ENCODE results near the gene RNF149. TPM values are rescaled to one million over a fixed set of nuclear protein-coding genes. Genes with fewer than 3 reads are reported as not detected.
A peak's percentile ranks its signal among the peaks of the same experiment; 100 is the strongest.

Gene RNF149
- total and polyA plus RNA-seq, 9 of the 15 experiments (the other 6 are each of a cell fraction or from before 2014, with no cell fraction given) = 9.0 to 31.5 (median 22.8) TPM

DNA sequence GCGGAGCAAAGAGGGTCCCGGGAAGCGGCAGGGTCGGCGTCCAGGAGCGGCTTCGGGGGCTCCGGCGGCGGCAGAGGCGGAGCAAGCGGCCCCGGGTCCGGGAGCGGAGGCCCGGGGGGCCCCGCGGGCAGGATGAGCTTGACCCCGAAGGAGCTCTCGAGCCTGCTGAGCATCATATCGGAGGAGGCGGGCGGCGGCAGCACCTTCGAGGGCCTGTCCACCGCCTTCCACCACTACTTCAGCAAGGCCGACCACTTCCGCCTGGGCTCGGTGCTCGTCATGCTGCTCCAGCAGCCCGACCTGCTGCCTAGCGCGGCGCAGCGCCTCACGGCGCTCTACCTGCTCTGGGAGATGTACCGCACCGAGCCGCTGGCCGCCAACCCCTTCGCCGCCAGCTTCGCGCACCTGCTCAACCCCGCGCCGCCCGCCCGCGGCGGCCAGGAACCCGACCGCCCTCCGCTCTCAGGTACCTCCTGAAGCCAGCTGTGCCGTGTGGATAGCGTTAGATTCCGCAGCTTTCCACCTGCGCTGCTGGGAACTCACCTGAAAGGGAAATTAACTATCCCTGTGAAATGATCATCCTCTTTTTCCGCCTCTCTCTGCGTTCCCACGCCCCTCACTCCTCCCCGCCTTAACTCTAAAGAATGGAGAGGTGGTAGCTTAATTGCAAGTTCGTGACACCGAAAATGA, 55.3 kb downstream of the RNF149 start (continued):
- TF ChIP-seq, protein P1, sequence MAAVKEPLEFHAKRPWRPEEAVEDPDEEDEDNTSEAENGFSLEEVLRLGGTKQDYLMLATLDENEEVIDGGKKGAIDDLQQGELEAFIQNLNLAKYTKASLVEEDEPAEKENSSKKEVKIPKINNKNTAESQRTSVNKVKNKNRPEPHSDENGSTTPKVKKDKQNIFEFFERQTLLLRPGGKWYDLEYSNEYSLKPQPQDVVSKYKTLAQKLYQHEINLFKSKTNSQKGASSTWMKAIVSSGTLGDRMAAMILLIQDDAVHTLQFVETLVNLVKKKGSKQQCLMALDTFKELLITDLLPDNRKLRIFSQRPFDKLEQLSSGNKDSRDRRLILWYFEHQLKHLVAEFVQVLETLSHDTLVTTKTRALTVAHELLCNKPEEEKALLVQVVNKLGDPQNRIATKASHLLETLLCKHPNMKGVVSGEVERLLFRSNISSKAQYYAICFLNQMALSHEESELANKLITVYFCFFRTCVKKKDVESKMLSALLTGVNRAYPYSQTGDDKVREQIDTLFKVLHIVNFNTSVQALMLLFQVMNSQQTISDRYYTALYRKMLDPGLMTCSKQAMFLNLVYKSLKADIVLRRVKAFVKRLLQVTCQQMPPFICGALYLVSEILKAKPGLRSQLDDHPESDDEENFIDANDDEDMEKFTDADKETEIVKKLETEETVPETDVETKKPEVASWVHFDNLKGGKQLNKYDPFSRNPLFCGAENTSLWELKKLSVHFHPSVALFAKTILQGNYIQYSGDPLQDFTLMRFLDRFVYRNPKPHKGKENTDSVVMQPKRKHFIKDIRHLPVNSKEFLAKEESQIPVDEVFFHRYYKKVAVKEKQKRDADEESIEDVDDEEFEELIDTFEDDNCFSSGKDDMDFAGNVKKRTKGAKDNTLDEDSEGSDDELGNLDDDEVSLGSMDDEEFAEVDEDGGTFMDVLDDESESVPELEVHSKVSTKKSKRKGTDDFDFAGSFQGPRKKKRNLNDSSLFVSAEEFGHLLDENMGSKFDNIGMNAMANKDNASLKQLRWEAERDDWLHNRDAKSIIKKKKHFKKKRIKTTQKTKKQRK (IDR thresholded peaks at IDR 0.05; ENCODE audit: borderline replicate concordance, low read depth, low read length) = no peak
- TF ChIP-seq ETV1 (tag; conservative IDR thresholded peaks at IDR 0.05; ENCODE audit: low read depth) (0 out of 2 replicates have a peak, but pooled peaks have one; percentile 12), ZNF263 (CRISPR knock-in tag; IDR thresholded peaks at IDR 0.05; ENCODE audit: borderline replicate concordance) (0 out of 2 replicates have a peak, but pooled peaks have one; percentile 3), ZKSCAN8 (CRISPR knock-in tag; IDR thresholded peaks at IDR 0.05) (no peak), ZNF347 (CRISPR knock-in tag; IDR thresholded peaks at IDR 0.05; ENCODE audit: low read depth) (no peak), DMBX1 (CRISPR knock-in tag; IDR thresholded peaks at IDR 0.05; ENCODE audit: borderline replicate concordance) (no peak), CHCHD3 (CRISPR knock-in tag; IDR thresholded peaks at IDR 0.05) (no peak), ZNF830 (CRISPR knock-in tag; IDR thresholded peaks at IDR 0.05) (0 out of 2 replicates have a peak, but pooled peaks have one; percentile 15)
- TF ChIP-seq, protein P2, sequence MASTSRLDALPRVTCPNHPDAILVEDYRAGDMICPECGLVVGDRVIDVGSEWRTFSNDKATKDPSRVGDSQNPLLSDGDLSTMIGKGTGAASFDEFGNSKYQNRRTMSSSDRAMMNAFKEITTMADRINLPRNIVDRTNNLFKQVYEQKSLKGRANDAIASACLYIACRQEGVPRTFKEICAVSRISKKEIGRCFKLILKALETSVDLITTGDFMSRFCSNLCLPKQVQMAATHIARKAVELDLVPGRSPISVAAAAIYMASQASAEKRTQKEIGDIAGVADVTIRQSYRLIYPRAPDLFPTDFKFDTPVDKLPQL (IDR thresholded peaks at IDR 0.05; ENCODE audit: extremely low read depth, insufficient read length) = no peak
- TF ChIP-seq, protein P3, sequence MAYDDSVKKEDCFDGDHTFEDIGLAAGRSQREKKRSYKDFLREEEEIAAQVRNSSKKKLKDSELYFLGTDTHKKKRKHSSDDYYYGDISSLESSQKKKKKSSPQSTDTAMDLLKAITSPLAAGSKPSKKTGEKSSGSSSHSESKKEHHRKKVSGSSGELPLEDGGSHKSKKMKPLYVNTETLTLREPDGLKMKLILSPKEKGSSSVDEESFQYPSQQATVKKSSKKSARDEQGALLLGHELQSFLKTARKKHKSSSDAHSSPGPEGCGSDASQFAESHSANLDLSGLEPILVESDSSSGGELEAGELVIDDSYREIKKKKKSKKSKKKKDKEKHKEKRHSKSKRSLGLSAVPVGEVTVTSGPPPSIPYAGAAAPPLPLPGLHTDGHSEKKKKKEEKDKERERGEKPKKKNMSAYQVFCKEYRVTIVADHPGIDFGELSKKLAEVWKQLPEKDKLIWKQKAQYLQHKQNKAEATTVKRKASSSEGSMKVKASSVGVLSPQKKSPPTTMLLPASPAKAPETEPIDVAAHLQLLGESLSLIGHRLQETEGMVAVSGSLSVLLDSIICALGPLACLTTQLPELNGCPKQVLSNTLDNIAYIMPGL (CRISPR knock-in tag; IDR thresholded peaks at IDR 0.05) = no peak; the same call in 1 of the 2 replicates
- TF ChIP-seq, protein P4, sequence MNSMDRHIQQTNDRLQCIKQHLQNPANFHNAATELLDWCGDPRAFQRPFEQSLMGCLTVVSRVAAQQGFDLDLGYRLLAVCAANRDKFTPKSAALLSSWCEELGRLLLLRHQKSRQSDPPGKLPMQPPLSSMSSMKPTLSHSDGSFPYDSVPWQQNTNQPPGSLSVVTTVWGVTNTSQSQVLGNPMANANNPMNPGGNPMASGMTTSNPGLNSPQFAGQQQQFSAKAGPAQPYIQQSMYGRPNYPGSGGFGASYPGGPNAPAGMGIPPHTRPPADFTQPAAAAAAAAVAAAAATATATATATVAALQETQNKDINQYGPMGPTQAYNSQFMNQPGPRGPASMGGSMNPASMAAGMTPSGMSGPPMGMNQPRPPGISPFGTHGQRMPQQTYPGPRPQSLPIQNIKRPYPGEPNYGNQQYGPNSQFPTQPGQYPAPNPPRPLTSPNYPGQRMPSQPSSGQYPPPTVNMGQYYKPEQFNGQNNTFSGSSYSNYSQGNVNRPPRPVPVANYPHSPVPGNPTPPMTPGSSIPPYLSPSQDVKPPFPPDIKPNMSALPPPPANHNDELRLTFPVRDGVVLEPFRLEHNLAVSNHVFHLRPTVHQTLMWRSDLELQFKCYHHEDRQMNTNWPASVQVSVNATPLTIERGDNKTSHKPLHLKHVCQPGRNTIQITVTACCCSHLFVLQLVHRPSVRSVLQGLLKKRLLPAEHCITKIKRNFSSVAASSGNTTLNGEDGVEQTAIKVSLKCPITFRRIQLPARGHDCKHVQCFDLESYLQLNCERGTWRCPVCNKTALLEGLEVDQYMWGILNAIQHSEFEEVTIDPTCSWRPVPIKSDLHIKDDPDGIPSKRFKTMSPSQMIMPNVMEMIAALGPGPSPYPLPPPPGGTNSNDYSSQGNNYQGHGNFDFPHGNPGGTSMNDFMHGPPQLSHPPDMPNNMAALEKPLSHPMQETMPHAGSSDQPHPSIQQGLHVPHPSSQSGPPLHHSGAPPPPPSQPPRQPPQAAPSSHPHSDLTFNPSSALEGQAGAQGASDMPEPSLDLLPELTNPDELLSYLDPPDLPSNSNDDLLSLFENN (IDR thresholded peaks at IDR 0.05; ENCODE audit: low read depth in 2 of 2, low read length in 2 of 2) = no peak
- TF ChIP-seq, protein P5, sequence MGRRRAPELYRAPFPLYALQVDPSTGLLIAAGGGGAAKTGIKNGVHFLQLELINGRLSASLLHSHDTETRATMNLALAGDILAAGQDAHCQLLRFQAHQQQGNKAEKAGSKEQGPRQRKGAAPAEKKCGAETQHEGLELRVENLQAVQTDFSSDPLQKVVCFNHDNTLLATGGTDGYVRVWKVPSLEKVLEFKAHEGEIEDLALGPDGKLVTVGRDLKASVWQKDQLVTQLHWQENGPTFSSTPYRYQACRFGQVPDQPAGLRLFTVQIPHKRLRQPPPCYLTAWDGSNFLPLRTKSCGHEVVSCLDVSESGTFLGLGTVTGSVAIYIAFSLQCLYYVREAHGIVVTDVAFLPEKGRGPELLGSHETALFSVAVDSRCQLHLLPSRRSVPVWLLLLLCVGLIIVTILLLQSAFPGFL (CRISPR knock-in tag; IDR thresholded peaks at IDR 0.05) = no peak
- TF ChIP-seq, protein P6, sequence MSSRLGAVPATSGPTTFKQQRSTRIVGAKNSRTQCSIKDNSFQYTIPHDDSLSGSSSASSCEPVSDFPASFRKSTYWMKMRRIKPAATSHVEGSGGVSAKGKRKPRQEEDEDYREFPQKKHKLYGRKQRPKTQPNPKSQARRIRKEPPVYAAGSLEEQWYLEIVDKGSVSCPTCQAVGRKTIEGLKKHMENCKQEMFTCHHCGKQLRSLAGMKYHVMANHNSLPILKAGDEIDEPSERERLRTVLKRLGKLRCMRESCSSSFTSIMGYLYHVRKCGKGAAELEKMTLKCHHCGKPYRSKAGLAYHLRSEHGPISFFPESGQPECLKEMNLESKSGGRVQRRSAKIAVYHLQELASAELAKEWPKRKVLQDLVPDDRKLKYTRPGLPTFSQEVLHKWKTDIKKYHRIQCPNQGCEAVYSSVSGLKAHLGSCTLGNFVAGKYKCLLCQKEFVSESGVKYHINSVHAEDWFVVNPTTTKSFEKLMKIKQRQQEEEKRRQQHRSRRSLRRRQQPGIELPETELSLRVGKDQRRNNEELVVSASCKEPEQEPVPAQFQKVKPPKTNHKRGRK (tag; IDR thresholded peaks at IDR 0.05) = no peak
